ENCODE measurements around the gene BZW2. TPM values are rescaled to one million over a fixed set of nuclear protein-coding genes. Genes with fewer than 3 reads are reported as not detected.

BZW2 gene
- total and polyA plus RNA-seq, 2 of the 13 experiments (the other 11 are each of a cell fraction or from before 2014, with no cell fraction given), result 21.8 to 95.2 TPM

GRCh38 chr7:16644636-16645592 is 1.1 kb upstream of the BZW2 start (continued):
- TF ChIP-seq ZSCAN25 (CRISPR knock-in tag; IDR thresholded peaks at IDR 0.05) (no peak; the same call in 1 of the 2 replicates), NFKB2 (CRISPR knock-in tag; IDR thresholded peaks at IDR 0.05; ENCODE audit: borderline replicate concordance) (no peak), HNRNPLL (IDR thresholded peaks at IDR 0.05; ENCODE audit: low read depth, low read length, poor library complexity, severe bottlenecking) (no peak), ZNF501 (CRISPR knock-in tag; IDR thresholded peaks at IDR 0.05) (no peak), FOXA1 (IDR thresholded peaks at IDR 0.05) (no peak), FOXA1 (CRISPR knock-in tag; IDR thresholded peaks at IDR 0.05) (no peak), ETV5 (CRISPR knock-in tag; IDR thresholded peaks at IDR 0.05; ENCODE audit: borderline replicate concordance) (0 out of 2 replicates have a peak, but pooled peaks have one; percentile 16), ZNF747 (CRISPR knock-in tag; IDR thresholded peaks at IDR 0.05; ENCODE audit: borderline replicate concordance) (no peak), FOSL1 (CRISPR knock-in tag; IDR thresholded peaks at IDR 0.05; ENCODE audit: borderline replicate concordance) (no peak), ZNF34 (CRISPR knock-in tag; IDR thresholded peaks at IDR 0.05; ENCODE audit: borderline replicate concordance) (0 out of 2 replicates have a peak, but pooled peaks have one; percentile 8), ZKSCAN8 (CRISPR knock-in tag; IDR thresholded peaks at IDR 0.05; ENCODE audit: borderline replicate concordance) (no peak), KMT2B (CRISPR knock-in tag; IDR thresholded peaks at IDR 0.05) (no peak), CREB3 (CRISPR knock-in tag; IDR thresholded peaks at IDR 0.05) (no peak), AHR (CRISPR knock-in tag; IDR thresholded peaks at IDR 0.05) (no peak), SSRP1 (CRISPR knock-in tag; IDR thresholded peaks at IDR 0.05) (no peak), ZFY (CRISPR knock-in tag; IDR thresholded peaks at IDR 0.05) (peak; percentile 21; the same call in 1 of the 2 replicates), BORCS8-MEF2B (CRISPR knock-in tag; IDR thresholded peaks at IDR 0.05) (peak; percentile 48; the same call in 1 of the 2 replicates), FIP1L1 (IDR thresholded peaks at IDR 0.05; ENCODE audit: borderline replicate concordance, insufficient read depth, low read depth, low read length) (no peak), CHCHD3 (CRISPR knock-in tag; IDR thresholded peaks at IDR 0.05) (no peak), ZBTB25 (CRISPR knock-in tag; IDR thresholded peaks at IDR 0.05) (no peak)
- TF ChIP-seq, protein P1, sequence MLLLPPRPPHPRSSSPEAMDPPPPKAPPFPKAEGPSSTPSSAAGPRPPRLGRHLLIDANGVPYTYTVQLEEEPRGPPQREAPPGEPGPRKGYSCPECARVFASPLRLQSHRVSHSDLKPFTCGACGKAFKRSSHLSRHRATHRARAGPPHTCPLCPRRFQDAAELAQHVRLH (CRISPR knock-in tag; IDR thresholded peaks at IDR 0.05; ENCODE audit: borderline replicate concordance, low read depth), result no peak; the same call in 1 of the 2 replicates
- TF ChIP-seq, protein P2, sequence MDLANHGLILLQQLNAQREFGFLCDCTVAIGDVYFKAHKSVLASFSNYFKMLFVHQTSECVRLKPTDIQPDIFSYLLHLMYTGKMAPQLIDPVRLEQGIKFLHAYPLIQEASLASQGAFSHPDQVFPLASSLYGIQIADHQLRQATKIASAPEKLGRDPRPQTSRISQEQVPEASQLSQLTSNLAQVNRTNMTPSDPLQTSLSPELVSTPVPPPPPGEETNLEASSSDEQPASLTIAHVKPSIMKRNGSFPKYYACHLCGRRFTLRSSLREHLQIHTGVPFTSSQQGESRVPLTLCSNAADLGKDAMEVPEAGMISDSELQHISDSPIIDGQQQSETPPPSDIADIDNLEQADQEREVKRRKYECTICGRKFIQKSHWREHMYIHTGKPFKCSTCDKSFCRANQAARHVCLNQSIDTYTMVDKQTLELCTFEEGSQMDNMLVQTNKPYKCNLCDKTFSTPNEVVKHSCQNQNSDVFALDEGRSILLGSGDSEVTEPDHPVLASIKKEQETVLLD (CRISPR knock-in tag; IDR thresholded peaks at IDR 0.05; ENCODE audit: low read depth), result no peak
- TF ChIP-seq, protein P3, sequence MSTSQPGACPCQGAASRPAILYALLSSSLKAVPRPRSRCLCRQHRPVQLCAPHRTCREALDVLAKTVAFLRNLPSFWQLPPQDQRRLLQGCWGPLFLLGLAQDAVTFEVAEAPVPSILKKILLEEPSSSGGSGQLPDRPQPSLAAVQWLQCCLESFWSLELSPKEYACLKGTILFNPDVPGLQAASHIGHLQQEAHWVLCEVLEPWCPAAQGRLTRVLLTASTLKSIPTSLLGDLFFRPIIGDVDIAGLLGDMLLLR (CRISPR knock-in tag; IDR thresholded peaks at IDR 0.05), result peak; percentile 43; the same call in 1 of the 2 replicates
